K562 (cell line): ENCODE results near the gene ACACB. TPM values are rescaled to one million over a fixed set of nuclear protein-coding genes. Genes with fewer than 3 reads are reported as not detected.

Source experiments
- KDM4B ChIP-seq, 2 experiments: fragments of 450-650 bp in 1 of 2; sonication (generic) in 1 of 2; IDR thresholded peaks; 2 replicates each; pipeline ENCODE4 v1.6.1; 2016 to 2017; ENCODE audit warnings: borderline replicate concordance in 2 of 2, antibody characterized with exemption in 1 of 2, low read depth in 1 of 2, mild to moderate bottlenecking in 1 of 2
- NRF1 ChIP-seq, 2 experiments: fragments of 450-650 bp; IDR thresholded peaks in 1 of 2; conservative IDR thresholded peaks in 1 of 2; 2 replicates each; pipeline ENCODE4 v1.6.1; 2014; ENCODE audit warnings: mild to moderate bottlenecking in 2 of 2
- polyA plus RNA-seq, 8 experiments: library from polyadenylated mRNA; depleted of rRNA in 4 of 8; stranded (reverse) in 5 of 8; unstranded in 3 of 8; fragments of >200 nt; fragmentation: Nextera tagmentation in 2 of 8; fragmentation: Illumina TruSeq in 1 of 8; extraction: Ambion mirVana in 2 of 8; extraction: Trizol in 1 of 8; gene quantifications; 2 replicates each; pipeline versions ENCODE4 v1.2.1 to v1.2.3, GENCODE V29; 2011 to 2014; ENCODE audit warnings: inconsistent platforms in 1 of 8, missing spikeins in 1 of 8
- total RNA-seq, 7 experiments: library from RNA; depleted of rRNA in 6 of 7; stranded (reverse); fragments of >200 nt in 6 of 7; fragmentation: Illumina TruSeq in 2 of 7; extraction: Trizol in 2 of 7; gene quantifications; 2 replicates each; pipeline versions ENCODE4 v1.2.1 to v1.2.3, GENCODE V29; 2011 to 2021; ENCODE audit warnings: low replicate concordance in 1 of 7
- TF ChIP-seq, protein P1 (sequence below), 3 experiments: fragments of 200-800 bp in 1 of 3; fragments of 250-450 bp in 1 of 3; fragments of 450-650 bp in 1 of 3; sonication (Bioruptor Pico) in 1 of 3; sonication (Bioruptor generic) in 1 of 3; formaldehyde crosslinking in 1 of 3; IDR thresholded peaks; 2 replicates each; pipeline versions ENCODE4 v1.6.1 to v1.8.0; 2016 to 2022; ENCODE audit warnings: mild to moderate bottlenecking in 2 of 3, missing genetic modification characterization in 2 of 3, missing compliant biosample characterization in 1 of 3, moderate library complexity in 1 of 3
- TF ChIP-seq, protein P2 (sequence below), 2 experiments: fragments of 450-650 bp; conservative IDR thresholded peaks; 2 replicates each; pipeline ENCODE4 v1.6.1; 2017; ENCODE audit warnings: mild to moderate bottlenecking in 2 of 2, moderate library complexity in 2 of 2

The ACACB gene
- total and polyA plus RNA-seq, 9 of the 15 experiments (the other 6 are each of a cell fraction or from before 2014, with no cell fraction given), result 0.10 to 2.5 (median 0.83) TPM

DNA sequence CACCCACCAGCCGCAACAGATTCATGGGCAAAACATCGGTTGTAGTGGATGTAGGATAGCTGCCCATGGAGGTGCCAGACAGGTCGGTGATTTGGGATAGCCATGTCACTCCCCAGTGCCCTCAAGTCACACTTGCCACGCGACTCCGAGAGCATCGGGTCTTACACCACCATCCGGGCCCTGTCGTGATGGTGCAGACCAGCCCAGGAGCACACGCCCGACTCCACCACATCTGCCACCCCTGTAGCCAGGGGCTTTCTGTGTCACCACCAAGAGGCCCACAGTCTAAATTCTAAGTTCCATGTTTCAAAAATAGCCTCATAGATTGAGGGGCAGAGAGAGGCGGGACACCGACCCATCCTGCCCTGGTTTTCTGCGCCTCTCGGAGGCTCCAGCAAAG is 174.7 kb downstream of the ACACB start (continued):
- TF ChIP-seq, protein P1, sequence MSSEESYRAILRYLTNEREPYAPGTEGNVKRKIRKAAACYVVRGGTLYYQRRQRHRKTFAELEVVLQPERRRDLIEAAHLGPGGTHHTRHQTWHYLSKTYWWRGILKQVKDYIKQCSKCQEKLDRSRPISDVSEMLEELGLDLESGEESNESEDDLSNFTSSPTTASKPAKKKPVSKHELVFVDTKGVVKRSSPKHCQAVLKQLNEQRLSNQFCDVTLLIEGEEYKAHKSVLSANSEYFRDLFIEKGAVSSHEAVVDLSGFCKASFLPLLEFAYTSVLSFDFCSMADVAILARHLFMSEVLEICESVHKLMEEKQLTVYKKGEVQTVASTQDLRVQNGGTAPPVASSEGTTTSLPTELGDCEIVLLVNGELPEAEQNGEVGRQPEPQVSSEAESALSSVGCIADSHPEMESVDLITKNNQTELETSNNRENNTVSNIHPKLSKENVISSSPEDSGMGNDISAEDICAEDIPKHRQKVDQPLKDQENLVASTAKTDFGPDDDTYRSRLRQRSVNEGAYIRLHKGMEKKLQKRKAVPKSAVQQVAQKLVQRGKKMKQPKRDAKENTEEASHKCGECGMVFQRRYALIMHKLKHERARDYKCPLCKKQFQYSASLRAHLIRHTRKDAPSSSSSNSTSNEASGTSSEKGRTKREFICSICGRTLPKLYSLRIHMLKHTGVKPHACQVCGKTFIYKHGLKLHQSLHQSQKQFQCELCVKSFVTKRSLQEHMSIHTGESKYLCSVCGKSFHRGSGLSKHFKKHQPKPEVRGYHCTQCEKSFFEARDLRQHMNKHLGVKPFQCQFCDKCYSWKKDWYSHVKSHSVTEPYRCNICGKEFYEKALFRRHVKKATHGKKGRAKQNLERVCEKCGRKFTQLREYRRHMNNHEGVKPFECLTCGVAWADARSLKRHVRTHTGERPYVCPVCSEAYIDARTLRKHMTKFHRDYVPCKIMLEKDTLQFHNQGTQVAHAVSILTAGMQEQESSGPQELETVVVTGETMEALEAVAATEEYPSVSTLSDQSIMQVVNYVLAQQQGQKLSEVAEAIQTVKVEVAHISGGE (CRISPR knock-in tag; IDR thresholded peaks at IDR 0.05), result no peak
- TF ChIP-seq NRF1 (conservative IDR thresholded peaks at IDR 0.05 in 1 of 2, IDR thresholded peaks at IDR 0.05 in 1 of 2), result no peak
- no peak for TF ChIP-seq KDM4B (IDR thresholded peaks at IDR 0.05; ENCODE audit: borderline replicate concordance in 2 of 2, low read depth in 1 of 2)
- TF ChIP-seq, protein P2, sequence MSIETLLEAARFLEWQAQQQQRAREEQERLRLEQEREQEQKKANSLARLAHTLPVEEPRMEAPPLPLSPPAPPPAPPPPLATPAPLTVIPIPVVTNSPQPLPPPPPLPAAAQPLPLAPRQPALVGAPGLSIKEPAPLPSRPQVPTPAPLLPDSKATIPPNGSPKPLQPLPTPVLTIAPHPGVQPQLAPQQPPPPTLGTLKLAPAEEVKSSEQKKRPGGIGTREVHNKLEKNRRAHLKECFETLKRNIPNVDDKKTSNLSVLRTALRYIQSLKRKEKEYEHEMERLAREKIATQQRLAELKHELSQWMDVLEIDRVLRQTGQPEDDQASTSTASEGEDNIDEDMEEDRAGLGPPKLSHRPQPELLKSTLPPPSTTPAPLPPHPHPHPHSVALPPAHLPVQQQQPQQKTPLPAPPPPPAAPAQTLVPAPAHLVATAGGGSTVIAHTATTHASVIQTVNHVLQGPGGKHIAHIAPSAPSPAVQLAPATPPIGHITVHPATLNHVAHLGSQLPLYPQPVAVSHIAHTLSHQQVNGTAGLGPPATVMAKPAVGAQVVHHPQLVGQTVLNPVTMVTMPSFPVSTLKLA (conservative IDR thresholded peaks at IDR 0.05), result no peak
